AG09319 (cell line): Measurements from ENCODE around the gene ZNF750.

Source experiments
- DNase-seq: peaks from one replicate; pipeline ENCODE4 v3.0.0-alpha.2; 2010; ENCODE audit warnings: low read depth; ENCODE audit errors: extremely low read depth
- TF ChIP-seq, protein P1 (sequence below): IDR thresholded peaks from 2 replicates; pipeline ENCODE4 v1.5.1; 2011; ENCODE audit warnings: low read depth, mild to moderate bottlenecking, inconsistent platforms, low read length, moderate library complexity

The ZNF750 gene

DNA sequence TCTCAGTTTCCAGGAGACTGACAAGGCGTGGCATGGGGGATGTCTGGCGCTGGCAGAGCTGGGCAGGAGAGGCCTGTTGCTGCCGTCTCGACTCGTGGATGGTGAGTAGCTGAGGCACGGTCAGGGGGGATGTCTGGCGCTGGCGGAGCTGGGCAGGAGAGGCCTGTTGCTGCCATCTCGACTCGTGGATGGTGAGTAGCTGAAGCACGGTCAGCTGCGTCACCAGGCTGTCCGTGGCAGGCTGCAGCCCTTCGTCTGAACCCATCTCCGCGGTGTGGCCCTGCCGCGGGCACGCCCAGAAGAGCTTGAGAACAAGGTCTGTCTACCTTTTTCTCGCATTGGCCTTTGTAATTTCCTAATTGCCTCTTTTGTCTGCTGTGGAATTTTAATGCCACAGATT lies 25.0 kb downstream of the ZNF750 start:
- TF ChIP-seq, protein P1, sequence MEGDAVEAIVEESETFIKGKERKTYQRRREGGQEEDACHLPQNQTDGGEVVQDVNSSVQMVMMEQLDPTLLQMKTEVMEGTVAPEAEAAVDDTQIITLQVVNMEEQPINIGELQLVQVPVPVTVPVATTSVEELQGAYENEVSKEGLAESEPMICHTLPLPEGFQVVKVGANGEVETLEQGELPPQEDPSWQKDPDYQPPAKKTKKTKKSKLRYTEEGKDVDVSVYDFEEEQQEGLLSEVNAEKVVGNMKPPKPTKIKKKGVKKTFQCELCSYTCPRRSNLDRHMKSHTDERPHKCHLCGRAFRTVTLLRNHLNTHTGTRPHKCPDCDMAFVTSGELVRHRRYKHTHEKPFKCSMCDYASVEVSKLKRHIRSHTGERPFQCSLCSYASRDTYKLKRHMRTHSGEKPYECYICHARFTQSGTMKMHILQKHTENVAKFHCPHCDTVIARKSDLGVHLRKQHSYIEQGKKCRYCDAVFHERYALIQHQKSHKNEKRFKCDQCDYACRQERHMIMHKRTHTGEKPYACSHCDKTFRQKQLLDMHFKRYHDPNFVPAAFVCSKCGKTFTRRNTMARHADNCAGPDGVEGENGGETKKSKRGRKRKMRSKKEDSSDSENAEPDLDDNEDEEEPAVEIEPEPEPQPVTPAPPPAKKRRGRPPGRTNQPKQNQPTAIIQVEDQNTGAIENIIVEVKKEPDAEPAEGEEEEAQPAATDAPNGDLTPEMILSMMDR, result no peak
- DNase-seq, result no peak

DNA sequence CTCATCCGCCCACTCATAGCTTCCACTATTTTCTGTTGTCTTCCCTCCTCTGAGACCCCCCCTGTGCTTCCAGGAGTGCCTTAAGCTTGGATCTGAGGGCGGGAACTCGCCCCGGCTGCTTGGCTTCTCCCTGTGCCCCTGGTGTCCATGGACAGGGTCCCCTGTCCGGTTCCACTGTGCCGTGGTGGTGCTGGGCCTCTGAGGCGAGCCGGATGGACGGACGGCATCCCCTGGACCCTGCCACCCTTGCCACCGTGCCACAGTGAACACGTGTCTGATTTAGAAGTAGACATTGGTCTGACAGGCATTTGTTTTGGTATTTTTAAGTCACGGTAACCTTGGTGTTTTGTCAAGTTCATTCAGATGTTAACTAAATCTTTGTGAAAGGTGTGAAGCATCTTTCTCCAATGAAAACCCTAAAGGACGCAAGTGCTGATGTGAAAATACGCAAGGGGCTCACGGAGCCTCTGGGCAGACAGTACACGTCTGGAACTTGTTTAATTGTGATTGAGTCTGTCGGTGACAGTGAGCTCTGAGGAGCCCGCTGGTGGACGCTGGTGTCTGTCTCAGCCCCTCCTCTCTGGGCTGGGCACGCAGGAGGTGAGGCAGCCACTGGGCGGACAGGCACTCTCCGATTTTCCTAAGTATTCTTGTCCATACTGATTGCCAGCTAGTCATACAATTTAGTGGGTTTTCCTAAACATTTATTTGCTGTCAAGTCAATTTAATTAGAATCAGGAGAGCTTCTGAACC lies 26.3 kb downstream of the ZNF750 start:
- no peak for DNase-seq
- TF ChIP-seq, protein P1, result no peak

DNA sequence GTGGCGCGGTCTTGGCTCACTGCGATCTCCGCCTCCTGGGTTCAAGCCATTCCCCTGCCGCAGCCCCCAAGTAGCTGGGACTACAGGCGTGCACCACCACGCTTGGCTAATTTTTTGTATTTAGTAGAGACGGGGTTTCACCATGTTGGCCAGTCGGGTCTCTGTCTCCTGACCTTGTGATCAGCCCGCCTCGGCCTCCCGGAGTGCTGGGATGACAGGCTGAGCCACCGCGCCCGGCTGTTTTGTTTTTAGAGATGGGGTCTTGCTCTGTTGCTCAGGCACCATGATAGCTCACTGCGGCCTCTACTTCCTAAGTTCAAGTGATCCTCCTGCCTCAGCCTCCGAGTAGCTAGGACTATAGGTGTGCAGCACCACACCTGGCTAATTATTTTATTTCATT lies 27.2 kb downstream of the ZNF750 start:
- DNase-seq, result no peak
- TF ChIP-seq, protein P1, result no peak

DNA sequence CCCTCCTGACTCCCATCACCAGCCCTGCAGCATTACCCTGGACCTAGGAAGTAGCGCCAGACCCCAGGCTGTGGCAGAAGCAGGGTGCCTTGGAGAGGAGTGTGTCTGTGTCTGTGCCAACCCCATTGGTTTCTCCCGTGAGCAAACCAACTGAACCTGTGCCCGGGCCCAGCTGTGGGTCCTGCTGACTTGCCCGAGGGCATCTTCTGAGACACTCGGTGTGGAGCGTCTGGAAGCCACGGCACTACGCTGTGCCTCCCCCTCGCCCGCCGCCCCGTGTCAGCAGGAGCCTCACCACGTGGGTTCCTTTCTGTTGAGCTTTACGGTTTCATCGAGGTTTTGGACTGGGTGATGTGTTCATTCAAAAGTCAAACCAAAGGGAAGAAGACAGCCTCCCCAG lies 27.8 kb downstream of the ZNF750 start:
- DNase-seq, result no peak
- TF ChIP-seq, protein P1, result no peak

DNA sequence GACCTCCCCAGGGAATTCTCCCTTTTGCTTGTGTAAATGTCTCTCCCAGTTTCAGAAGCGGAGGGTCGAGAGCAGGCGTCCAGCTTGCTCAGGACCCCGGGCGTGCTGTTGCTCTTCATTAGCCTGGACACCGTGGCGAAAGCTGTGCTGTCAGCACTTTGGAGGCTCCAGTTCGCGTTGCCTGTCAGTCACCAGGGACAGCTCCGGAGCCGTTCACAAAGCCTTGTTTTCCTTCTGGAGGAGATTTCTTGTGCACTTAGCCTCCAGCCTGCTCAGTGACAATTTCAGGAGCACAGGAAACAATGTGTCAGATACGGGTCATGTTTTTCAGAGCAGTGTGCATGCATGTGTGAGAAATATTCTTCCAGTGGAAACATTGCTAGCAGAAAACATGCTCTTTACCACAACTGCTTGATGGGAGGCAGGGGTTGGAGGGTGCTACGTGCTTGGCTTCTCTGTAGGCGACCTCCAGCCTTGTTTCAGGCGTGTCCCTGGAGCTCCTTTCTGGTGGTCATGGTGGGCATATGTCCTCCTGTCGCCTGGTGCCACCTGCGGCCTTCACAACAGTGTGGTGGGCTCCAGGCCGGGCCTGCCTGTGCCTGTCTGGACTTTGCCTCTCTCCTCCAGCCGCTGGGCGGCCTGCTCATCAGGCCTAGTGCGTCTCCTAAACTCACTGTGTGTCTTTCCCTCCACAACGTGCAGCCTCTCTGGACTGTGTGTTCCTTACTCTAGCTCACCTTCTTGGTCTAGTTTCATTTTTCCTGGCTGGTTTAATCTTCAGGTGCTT lies 29.0 kb downstream of the ZNF750 start:
- TF ChIP-seq, protein P1, result no peak
- DNase-seq, result no peak

DNA sequence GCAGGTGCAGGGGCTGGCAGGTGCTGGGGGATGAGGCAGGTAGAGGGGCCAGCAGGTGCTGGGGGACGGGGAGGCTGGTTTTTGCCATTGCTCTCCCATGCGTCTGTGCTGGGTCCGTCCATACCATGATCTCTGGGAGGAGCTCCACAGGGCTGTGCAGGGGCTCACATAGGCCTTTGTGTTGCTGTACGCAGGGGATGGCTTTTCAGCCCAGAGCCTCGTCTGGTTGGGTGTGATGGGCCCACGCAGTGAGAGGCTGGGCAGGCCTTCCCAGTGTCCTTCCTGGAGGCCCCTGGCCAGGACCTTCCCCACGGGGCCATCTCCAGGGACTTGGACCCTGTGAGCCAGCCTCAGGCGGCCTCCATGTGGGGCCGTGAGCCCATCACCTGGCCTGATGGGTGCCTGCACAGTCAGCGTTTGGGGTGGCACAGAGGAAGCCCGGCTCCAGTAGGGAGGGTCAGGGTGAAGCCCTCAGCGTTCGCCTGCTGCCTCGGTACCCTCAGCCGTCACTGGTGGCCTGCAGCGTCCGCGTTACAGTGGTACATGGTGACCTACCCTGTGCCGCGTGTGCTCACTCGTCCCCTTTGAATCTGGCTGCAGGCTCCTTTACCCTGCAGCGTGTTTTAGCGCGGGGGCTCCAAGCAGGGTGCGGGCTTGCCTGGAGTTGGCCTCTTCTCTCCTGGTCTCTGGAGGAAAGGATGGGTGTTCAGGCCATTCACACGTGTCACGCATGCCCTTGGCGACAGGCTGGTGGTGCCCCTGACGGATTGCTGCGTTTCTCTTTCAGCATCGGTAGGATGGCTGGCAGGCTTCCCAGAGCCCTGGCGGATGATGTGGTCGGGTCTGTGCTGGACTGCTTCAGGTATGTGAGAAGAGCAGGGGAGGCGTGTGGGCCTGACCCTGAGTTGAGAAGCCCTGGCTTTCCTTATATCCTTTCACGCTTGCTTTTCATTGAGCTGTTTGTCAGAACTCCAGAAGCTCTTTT lies 30.6 kb downstream of the ZNF750 start:
- DNase-seq, result no peak
- TF ChIP-seq, protein P1, result no peak
